Inflammatory macrophage treated with lipopolysaccharide for 1 hour (primary cell): Measurements from ENCODE around the gene GOLGA6C.
A peak's percentile ranks its signal among the peaks of the same experiment; 100 is the strongest.
"Not testable (repeated sequence)": the region's sequence is repeated elsewhere in the genome, so short reads cannot be mapped to it uniquely, and the experiment has no call there.

Experiments
- DNase-seq, 2 donors: peaks; one replicate each; pipeline ENCODE4 v3.0.0-alpha.2; 2020 to 2022

GOLGA6C gene

GRCh38 chr15:75259873-75260272 is 1.7 kb downstream of the GOLGA6C start:
- DNase-seq: not testable (repeated sequence)

- DNase-seq: not testable (repeated sequence)
These were observed 15.7 kb downstream of the GOLGA6C start for GRCh38 chr15:75273751-75274359.

DNA sequence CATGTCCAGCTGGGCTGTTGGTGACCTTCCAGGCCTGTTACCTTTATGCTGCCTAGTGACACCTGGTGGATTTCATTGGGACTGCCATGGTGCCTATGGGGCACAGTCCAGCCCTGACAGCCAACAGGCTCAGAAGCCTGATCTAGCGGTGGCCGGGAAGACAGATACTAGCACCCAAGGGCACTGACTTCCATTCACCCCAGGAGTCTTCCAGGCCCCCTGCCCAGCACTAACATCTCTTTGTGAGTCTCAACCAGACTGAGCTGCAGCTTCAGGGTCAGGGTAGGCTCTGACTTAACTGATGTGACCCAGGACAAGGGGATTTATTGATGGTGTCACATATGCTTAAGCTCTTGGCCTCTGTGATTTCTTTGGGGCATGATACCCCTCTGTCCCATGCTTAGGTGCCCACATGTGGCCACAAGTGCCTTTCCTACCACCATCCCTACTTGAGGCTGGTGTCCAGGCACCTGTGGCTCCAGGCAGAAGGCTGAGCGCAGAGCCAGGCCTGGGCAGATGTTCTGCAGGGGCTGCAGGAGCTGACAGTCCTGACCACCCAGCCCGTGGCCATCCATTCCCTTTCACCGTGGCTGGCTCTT is 16.5 kb downstream of the GOLGA6C start:
- peak in 1 of 2 donors; percentile 22 for DNase-seq

DNA sequence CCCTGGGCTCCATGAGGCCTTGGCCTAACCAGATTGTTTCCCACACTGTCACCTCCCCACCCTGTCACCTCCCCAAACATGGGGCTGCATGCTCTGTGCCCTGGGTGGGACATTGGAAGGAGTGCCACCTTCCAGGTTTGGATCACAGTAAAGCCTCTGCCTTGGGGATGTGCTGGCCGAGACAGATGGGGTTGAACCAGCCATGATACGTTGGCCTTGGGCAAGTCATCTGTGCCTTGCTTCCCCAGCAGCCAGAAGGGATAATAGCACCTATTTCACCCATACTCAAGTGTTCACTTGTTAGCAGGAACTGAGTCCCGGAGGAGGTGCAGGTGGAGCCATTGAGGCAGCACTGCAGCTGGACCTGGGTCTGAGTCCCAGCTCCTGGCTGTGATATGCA is 17.5 kb downstream of the GOLGA6C start:
- DNase-seq: not testable (repeated sequence)

DNA sequence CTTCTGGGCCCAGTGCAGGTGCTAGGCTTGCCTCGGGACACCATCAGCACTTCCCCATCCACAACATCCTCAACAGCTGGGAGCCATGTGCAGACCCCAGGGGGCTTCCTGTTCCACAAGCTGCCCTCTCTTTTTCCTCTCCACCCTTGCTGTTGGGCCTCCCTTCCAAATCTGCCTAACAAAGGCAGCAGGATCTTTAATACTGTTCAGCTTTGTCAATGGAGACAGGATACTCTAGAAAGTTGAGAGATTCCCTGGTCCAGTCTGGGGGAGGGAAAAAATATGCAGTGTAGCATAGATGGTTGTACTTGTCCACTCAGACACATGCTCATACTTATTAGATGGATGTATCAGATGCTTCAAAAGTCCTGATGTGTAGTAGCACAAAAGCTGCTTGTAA is 20.4 kb downstream of the GOLGA6C start:
- not testable (repeated sequence) for DNase-seq

- not testable (repeated sequence) for DNase-seq
These were observed 24.4 kb downstream of the GOLGA6C start, which contains the start of gene GOLGA6D for GRCh38 chr15:75282572-75282971. GOLGA6D (plus strand) TSS chr15:75282835; CDS start chr15:75282876, 41 bp downstream.

- not testable (repeated sequence) for DNase-seq
These were observed 26.0 kb downstream of the GOLGA6C start for GRCh38 chr15:75284152-75284551.

GRCh38 chr15:75293660-75294059 is 35.5 kb downstream of the GOLGA6C start:
- DNase-seq: not testable (repeated sequence)

GRCh38 chr15:75298541-75299310 is 40.6 kb downstream of the GOLGA6C start:
- DNase-seq: not testable (repeated sequence)

DNA sequence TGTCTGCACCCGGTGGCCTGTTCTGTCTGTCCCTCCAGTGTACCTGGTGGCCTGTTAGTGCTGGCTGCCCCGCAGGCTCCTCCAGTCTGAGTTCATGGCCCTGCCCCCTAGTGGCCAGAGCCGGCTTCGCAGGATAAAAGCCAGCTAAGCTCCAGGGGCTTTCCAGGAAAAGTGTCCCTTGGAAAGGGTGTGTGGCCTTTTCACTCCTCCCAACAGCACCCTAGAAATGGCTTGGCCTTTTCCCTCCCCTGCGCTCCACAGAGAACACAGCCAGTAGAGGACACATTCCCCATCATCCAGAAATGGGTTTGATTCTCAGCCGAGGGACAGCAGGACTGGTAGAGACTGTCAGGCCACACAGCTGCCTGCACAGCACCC is 41.2 kb downstream of the GOLGA6C start:
- not testable (repeated sequence) for DNase-seq

DNA sequence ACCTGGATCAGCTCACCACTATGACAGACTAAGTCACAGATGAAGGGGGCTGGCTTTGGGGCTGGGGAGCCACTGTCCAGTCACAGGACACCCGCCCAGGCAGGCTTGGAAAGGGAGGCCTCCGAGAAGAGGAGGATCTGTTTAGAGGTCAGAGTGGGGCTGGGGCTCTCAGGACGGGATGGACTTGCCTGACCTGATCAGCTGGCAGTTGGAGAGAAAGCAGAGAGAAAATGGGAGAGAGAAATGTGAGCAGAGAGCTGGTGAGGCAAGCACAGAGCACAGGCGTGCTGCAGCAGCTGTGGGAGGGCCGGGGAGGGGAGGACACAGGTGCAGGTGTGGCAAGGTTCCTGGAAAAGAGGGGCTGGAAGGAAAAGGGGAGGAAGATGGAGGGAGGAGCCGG is 41.9 kb downstream of the GOLGA6C start:
- not testable (repeated sequence) for DNase-seq

- no peak for DNase-seq
These were observed 44.2 kb downstream of the GOLGA6C start for GRCh38 chr15:75302318-75302717.

GRCh38 chr15:75302753-75303152 is 44.6 kb downstream of the GOLGA6C start:
- not testable (repeated sequence) for DNase-seq

GRCh38 chr15:75306188-75306587 is 48.1 kb downstream of the GOLGA6C start:
- no peak for DNase-seq

- DNase-seq: no peak
These were observed 49.8 kb downstream of the GOLGA6C start for GRCh38 chr15:75307778-75308390.

DNA sequence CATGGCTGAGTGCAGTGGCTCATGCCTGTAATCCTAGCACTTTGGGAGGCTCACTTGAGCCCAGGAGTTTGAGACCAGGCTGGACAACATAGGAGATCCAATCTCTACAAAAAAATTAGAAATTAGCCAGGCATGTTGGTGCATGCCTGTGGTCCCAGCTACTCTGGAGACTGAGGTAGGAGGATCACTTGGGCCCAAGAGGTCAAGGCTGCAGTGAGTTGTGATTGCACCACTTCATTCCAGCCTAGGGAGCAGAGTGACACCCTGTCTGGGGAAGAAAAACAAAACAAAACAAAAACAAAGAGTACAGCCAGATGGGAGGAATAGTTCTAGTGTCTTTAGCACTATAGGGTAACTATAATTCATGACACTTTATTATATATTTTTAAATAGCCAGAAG is 51.6 kb downstream of the GOLGA6C start:
- no peak for DNase-seq

DNA sequence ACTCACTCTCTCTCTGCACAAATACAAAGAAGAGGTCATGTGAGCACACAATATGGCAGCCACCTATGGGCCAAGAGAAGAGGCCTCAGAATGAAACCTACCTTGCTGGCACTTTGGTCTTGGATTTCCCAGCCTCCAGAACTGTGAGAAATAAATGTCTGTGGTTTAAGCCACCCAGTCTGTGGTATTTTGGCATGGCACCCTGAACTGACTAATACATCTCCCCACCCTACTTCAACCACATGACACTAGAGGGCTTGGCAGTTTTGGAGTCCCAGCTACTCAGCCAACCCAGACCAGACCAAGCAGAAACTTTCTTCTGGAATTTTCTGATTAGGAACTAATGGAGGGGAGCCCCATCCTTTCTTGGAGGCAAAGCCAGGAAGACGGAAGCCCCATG is 54.4 kb downstream of the GOLGA6C start:
- not testable (repeated sequence) for DNase-seq

DNA sequence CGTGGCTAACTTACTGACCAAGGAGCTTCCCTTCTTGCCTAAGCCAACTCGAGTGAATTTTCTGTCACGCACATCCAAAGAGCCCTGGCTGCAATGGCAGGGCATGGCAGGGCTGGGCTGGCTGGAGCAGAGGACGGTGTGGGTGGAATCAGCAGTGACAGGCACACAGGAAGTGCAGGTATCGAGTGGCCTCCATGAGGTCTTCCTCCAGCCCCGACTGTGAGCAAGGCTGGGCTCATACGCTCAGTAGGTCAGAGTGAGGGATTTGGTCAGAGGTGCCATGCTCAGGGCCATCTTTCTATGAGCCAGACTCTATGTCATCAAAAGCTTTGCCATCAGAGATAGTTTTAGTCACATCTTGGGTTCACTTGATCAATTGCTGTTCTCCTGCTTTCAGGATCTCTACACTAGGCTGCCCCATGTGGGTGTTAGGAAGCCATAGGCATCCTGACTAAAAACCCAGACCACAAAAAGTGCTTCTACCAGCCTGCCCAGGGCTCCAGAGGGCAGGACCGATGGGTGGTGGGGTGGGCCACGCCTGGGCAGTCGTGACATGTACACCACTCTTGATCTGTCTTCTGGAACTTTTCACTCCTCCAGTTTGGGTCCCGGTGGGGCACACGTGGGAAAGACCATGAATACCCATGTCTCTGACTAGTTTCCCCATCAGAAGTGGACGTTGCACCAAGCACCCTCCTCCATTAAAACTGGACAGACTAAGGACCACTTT is 55.1 kb downstream of the GOLGA6C start:
- no peak for DNase-seq

DNA sequence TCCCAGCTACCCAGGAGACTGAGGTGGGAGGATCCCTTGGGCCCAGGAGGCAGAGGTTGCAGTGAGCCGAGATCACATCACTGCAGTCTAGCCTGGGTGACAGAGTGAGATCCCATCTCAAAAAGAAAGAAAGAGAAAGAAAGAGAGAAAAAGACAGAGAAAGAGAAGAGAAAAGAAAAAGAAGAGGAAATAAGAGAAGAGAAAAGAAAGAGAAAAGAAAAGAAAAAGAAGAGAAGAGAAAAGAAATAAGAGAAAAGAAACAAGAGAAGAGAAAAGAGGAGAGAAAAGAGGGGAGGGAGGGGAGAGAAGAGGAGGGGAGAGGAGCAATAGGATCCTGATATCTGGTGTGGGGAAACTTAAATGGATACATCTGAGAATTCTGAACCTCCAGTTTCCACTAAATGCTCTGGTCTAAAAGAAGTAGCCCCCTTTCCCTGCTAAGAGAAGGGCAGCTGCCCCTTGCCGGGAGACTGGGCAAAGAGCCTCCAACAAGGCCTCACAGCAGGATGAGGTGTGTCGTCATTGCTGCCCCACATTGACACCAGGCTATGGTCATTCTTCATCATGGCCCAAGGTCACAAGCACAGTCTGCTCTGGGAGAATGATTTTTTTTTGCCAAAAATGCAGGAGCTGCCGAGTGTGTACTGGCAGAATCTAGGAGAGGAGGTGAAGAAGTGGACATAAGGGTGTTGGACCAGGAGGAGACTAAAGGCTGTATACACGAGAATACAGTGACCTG is 56.6 kb downstream of the GOLGA6C start:
- DNase-seq: no peak

DNA sequence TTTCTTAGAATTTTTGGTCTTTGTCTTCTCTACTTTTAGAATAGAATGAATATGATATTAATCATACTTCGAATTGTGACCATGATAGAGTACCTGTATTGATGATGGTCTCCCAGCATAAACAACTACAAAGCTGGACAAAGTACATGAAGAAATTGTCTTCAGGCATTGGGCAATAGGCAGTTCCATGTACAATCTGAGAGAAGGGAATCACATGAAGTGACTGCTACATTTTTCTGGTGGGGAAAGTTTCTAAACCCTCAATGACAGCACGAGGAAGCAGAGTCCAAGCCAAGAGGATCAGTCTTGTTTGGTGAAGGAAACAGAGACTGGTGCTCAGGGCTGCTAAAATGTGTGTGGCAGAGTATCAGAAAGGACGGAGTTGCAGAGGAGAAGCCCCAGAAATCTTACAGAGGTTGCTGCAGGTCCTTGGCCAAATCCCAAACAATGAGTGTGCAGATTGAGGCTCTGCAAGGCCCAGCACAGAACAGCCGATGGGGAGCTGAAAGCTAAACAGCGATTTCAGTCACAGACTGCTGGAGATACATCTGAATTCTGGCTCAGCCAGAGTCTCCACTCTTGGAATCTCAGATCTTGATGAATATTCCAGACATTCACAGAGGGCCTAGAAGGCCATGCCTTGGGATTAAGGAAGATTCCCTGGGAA is 61.2 kb downstream of the GOLGA6C start:
- peak; percentile 28 to 55 for DNase-seq
